GM18508 (cell line): ENCODE measurements around the gene TGFB2.

Source experiments
- ATAC-seq: cut with Tn5 transposase; IDR thresholded peaks from one replicate; pipeline ENCODE4 v1.9.1; 2021; ENCODE audit warnings: moderate number of reproducible peaks; ENCODE audit not compliant: insufficient read depth, unreplicated experiment

Gene TGFB2

GRCh38 chr1:218357211-218357892 is 12.2 kb downstream of the TGFB2 start:
- ATAC-seq: no peak

GRCh38 chr1:218357893-218358232 is 12.7 kb downstream of the TGFB2 start:
- no peak for ATAC-seq

GRCh38 chr1:218361298-218362065 is 16.3 kb downstream of the TGFB2 start:
- ATAC-seq: no peak

- ATAC-seq: no peak
Observed at GRCh38 chr1:218362418-218363076, 17.4 kb downstream of the TGFB2 start.

GRCh38 chr1:218363141-218363540 is 18.0 kb downstream of the TGFB2 start:
- no peak for ATAC-seq

GRCh38 chr1:218364028-218364710 is 19.0 kb downstream of the TGFB2 start:
- ATAC-seq: no peak

- no peak for ATAC-seq
Observed at GRCh38 chr1:218365226-218365999, 20.3 kb downstream of the TGFB2 start.

- no peak for ATAC-seq
Observed at GRCh38 chr1:218366322-218367052, 21.4 kb downstream of the TGFB2 start.

GRCh38 chr1:218367118-218367517 is 22.0 kb downstream of the TGFB2 start:
- ATAC-seq: no peak

GRCh38 chr1:218368686-218369085 is 23.6 kb downstream of the TGFB2 start:
- ATAC-seq: no peak

GRCh38 chr1:218369688-218370511 is 24.8 kb downstream of the TGFB2 start:
- no peak for ATAC-seq

- no peak for ATAC-seq
Observed at GRCh38 chr1:218371927-218372672, 27.0 kb downstream of the TGFB2 start.

- ATAC-seq: no peak
Observed at GRCh38 chr1:218374401-218375353, 29.5 kb downstream of the TGFB2 start.

- no peak for ATAC-seq
Observed at GRCh38 chr1:218376722-218377121, 31.6 kb downstream of the TGFB2 start.

GRCh38 chr1:218377143-218377660 is 32.1 kb downstream of the TGFB2 start:
- peak; percentile 82 for ATAC-seq

GRCh38 chr1:218380125-218380977 is 35.2 kb downstream of the TGFB2 start:
- no peak for ATAC-seq
